OCI-LY7 (cell line): Measurements from ENCODE around the gene DCX. TPM values are rescaled to one million over a fixed set of nuclear protein-coding genes. Genes with fewer than 3 reads are reported as not detected.

Experiments used
- BruUV-seq: library from RNA; stranded (reverse); fragments of 400-500 nt; replicated peaks from 2 replicates; lab custom pipeline; 2021; lab: Mats Ljungman, UMichigan
- CTCF ChIA-PET: fragments of 300-600 bp; sonication (Branson Sonifier 250); formaldehyde crosslinking; loops from one replicate; lab custom pipeline; 2022; ENCODE audit warnings: antibody characterized with exemption; ENCODE audit not compliant: unreplicated experiment; lab: Charles Lee
- POLR2A ChIA-PET: fragments of 300-600 bp; sonication (Branson Sonifier 250); formaldehyde crosslinking; loops from one replicate; lab custom pipeline; 2022; ENCODE audit warnings: antibody characterized with exemption; lab: Charles Lee
- DNase-seq: peaks from one replicate; pipeline ENCODE4 v3.0.0-alpha.2; 2015; ENCODE audit warnings: low spot score
- H2AFZ ChIP-seq: fragments of 200-600 bp; sonication (generic), shearing (Covaris generic); 2 replicates; pipeline ENCODE4 v1.6.1; 2014; ENCODE audit warnings: mild to moderate bottlenecking, antibody characterized with exemption, low read length, moderate library complexity
- H3K27ac ChIP-seq: fragments of 200-600 bp; sonication (generic); 2 replicates; pipeline ENCODE4 v1.5.1; 2014; ENCODE audit warnings: mixed run types, low read depth, mild to moderate bottlenecking, moderate library complexity, low read length, inconsistent platforms; ENCODE audit not compliant: poor library complexity, severe bottlenecking
- H3K36me3 ChIP-seq: fragments of 200-600 bp; sonication (generic); 2 replicates; pipeline ENCODE4 v1.6.1; 2014; ENCODE audit warnings: mild to moderate bottlenecking, antibody characterized with exemption, low read length, moderate library complexity, mixed read lengths; ENCODE audit not compliant: insufficient read depth
- H3K4me1 ChIP-seq: fragments of 200-600 bp; sonication (generic); 2 replicates; pipeline ENCODE4 v1.5.1; 2014; ENCODE audit warnings: mild to moderate bottlenecking, low read length; ENCODE audit not compliant: insufficient read depth, poor library complexity, severe bottlenecking
- H3K4me2 ChIP-seq: fragments of 200-600 bp; sonication (generic); 2 replicates; pipeline ENCODE4 v1.6.1; 2014; ENCODE audit warnings: mild to moderate bottlenecking, low read length
- H3K4me3 ChIP-seq: fragments of 200-600 bp; sonication (generic); 2 replicates; pipeline ENCODE4 v1.5.1; 2014; ENCODE audit warnings: mild to moderate bottlenecking, low read depth, low read length; ENCODE audit not compliant: poor library complexity, severe bottlenecking
- H3K79me2 ChIP-seq: fragments of 200-600 bp; sonication (generic); 2 replicates; pipeline ENCODE4 v1.6.1; 2016; ENCODE audit warnings: low read depth, mild to moderate bottlenecking, low read length, moderate library complexity, mixed read lengths; ENCODE audit not compliant: insufficient read depth
- H3K9me2 ChIP-seq: fragments of 200-600 bp; sonication (generic); 2 replicates; pipeline ENCODE4 v1.6.1; 2016; ENCODE audit warnings: mild to moderate bottlenecking, low read length, mixed read lengths; ENCODE audit not compliant: insufficient read depth
- H3K9me3 ChIP-seq: fragments of 200-600 bp; sonication (generic); 2 replicates; pipeline ENCODE4 v1.6.1; 2014; ENCODE audit warnings: mild to moderate bottlenecking, mixed run types, low read length, mixed read lengths
- H4K20me1 ChIP-seq: fragments of 200-600 bp; sonication (generic); 2 replicates; pipeline ENCODE4 v1.6.1; 2014; ENCODE audit warnings: mild to moderate bottlenecking, antibody characterized with exemption, low read length, moderate library complexity, mixed read lengths; ENCODE audit not compliant: insufficient read depth
- CTCF ChIP-seq: fragments of 200-600 bp; sonication (generic); conservative IDR thresholded peaks from 2 replicates; pipeline ENCODE4 v1.5.1; 2014; ENCODE audit warnings: mild to moderate bottlenecking, antibody characterized with exemption, low read length, moderate library complexity, mixed read lengths
- EZH2phosphoT487 ChIP-seq: fragments of 200-600 bp; sonication (generic); IDR thresholded peaks from 2 replicates; pipeline ENCODE4 v1.6.1; 2018; ENCODE audit warnings: low read depth, borderline replicate concordance, mild to moderate bottlenecking, mixed run types, antibody characterized with exemption, low read length, moderate library complexity, mixed read lengths
- intact Hi-C: fragments of 100-400 bp; cut with micrococcal nuclease; formaldehyde crosslinking; loops from one replicate; pipeline ENCODE4 v1.10.0; 2022; ENCODE audit not compliant: unreplicated experiment
- total RNA-seq, 2 experiments: library from RNA; depleted of rRNA in 1 of 2; stranded (reverse); fragments of >200 nt in 1 of 2; shearing (Covaris generic) in 1 of 2; gene quantifications; 2 replicates each; pipeline ENCODE4 v1.2.3, GENCODE V29; 2014 to 2022

Gene DCX
- total RNA-seq, 2 experiments from 2014 or later, result not detected

DNA sequence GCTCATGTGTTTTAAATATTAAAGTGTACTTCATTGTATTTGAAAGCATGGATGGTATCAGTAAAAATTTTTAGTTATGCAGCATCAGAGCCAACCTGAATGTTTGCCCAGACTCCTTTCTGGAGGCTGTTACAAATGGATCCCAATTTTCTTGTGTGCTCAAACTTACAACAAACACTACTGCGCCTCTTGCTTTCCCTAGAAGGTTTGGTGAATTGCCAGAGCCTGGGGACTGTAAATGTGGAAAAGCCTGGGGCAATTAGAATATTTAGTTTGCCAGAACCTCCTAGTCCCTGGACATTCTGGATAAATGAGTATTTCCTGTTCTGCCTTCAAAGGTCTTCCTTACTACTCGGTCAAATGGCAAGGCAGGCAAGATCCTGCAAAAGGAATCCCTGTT is 146.5 kb downstream of the DCX start:
- no peak overlapping the region for H3K4me3 ChIP-seq
- no peaks in the 10 kb centered on the region for H3K79me2 ChIP-seq
- no peak overlapping the region for H2AFZ ChIP-seq
- no peaks in the 10 kb centered on the region for H3K4me1 ChIP-seq
- POLR2A ChIA-PET, result no interaction called here
- DNase-seq, result no peak
- no peaks in the 10 kb centered on the region for H3K9me3 ChIP-seq
- no peak overlapping the region for H3K27ac ChIP-seq
- no peaks in the 10 kb centered on the region for H3K9me2 ChIP-seq
- no peak for TF ChIP-seq CTCF
- CTCF ChIA-PET, result no interaction called here
- no peak overlapping the region for H3K4me2 ChIP-seq
- intact Hi-C loops, result no loop called here
- no peaks in the 10 kb centered on the region for H3K36me3 ChIP-seq
- no peaks in the 10 kb centered on the region for H4K20me1 ChIP-seq
- BruUV-seq, result no TSS peak

- H3K9me2 ChIP-seq, result no peaks in the 10 kb centered on the region
- no peak overlapping the region for H3K27ac ChIP-seq
- no peaks in the 10 kb centered on the region for H3K36me3 ChIP-seq
- no peak for DNase-seq
- no peaks in the 10 kb centered on the region for H4K20me1 ChIP-seq
- BruUV-seq, result no TSS peak
- no peaks in the 10 kb centered on the region for H3K9me3 ChIP-seq
- no peak overlapping the region for H3K4me2 ChIP-seq
- POLR2A ChIA-PET, result no interaction called here
- H3K4me3 ChIP-seq, result no peak overlapping the region
- H2AFZ ChIP-seq, result no peak overlapping the region
- intact Hi-C loops, result no loop called here
- no peaks in the 10 kb centered on the region for H3K4me1 ChIP-seq
- no peaks in the 10 kb centered on the region for H3K79me2 ChIP-seq
- CTCF ChIA-PET, result no interaction called here
- TF ChIP-seq CTCF (no peak), EZH2phosphoT487 (no peak)
Measured at GRCh38 chrX:111264385-111264784, 147.6 kb downstream of the DCX start.

DNA sequence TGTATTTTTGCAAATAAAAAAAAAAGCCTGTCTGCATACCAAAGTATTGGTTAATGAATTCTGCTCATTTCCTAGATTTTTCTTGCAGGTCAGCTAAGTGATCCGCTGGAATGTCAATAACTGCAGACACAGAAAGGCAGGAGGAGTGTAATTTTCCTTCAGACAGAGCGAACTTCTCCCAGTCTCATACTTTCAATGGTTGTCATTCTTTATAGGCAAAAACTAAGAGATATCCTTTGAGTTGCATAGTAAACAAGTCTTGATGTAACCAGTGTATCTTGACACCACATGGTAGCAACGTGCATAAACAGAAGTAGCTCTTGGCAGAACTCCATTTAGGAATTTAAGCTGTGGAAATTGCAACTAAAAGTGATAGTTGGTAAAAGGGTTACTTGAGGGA is 149.9 kb downstream of the DCX start:
- DNase-seq, result no peak
- H3K4me1 ChIP-seq, result no peaks in the 10 kb centered on the region
- no peak overlapping the region for H2AFZ ChIP-seq
- CTCF ChIA-PET, result interaction anchor here (0.6 kb wide), 1 partner anchor 160 kb away, joined by 3 read pairs; no protein-coding TSS in a partner anchor
- H3K4me3 ChIP-seq, result no peak overlapping the region
- TF ChIP-seq CTCF (no peak), EZH2phosphoT487 (no peak)
- no peaks in the 10 kb centered on the region for H3K9me2 ChIP-seq
- H3K27ac ChIP-seq, result no peak overlapping the region
- BruUV-seq, result no TSS peak
- H4K20me1 ChIP-seq, result no peaks in the 10 kb centered on the region
- POLR2A ChIA-PET, result no interaction called here
- H3K4me2 ChIP-seq, result no peak overlapping the region
- no peaks in the 10 kb centered on the region for H3K9me3 ChIP-seq
- H3K36me3 ChIP-seq, result no peaks in the 10 kb centered on the region
- intact Hi-C loops, result no loop called here
- no peaks in the 10 kb centered on the region for H3K79me2 ChIP-seq
